Neural cell (in vitro differentiated cells): ENCODE results near the gene RPLP2.

Source experiments
- CTCF ChIP-seq: fragments of 450-650 bp; IDR thresholded peaks from 2 replicates; pipeline ENCODE4 v1.5.1; 2014; ENCODE audit warnings: antibody characterized with exemption, mild to moderate bottlenecking, moderate library complexity; ENCODE audit not compliant: poor library complexity, severe bottlenecking
- EP300 ChIP-seq: fragments of 450-650 bp; conservative IDR thresholded peaks from 2 replicates; pipeline ENCODE4 v1.6.1; 2014; ENCODE audit warnings: antibody characterized with exemption, mild to moderate bottlenecking, moderate library complexity; ENCODE audit not compliant: poor library complexity, severe bottlenecking
- MXI1 ChIP-seq: fragments of 450-650 bp; conservative IDR thresholded peaks from 2 replicates; pipeline ENCODE4 v1.6.1; 2014; ENCODE audit warnings: antibody characterized with exemption, mild to moderate bottlenecking; ENCODE audit not compliant: poor library complexity, severe bottlenecking
- POLR2AphosphoS5 ChIP-seq: IDR thresholded peaks from 2 replicates; pipeline ENCODE4 v1.6.1; 2012
- RAD21 ChIP-seq: fragments of 450-650 bp; conservative IDR thresholded peaks from 2 replicates; pipeline ENCODE4 v1.6.1; 2014; ENCODE audit warnings: antibody characterized with exemption, mild to moderate bottlenecking, moderate library complexity
- REST ChIP-seq: IDR thresholded peaks from 2 replicates; pipeline ENCODE4 v1.6.1; 2012; ENCODE audit warnings: borderline replicate concordance
- SMC3 ChIP-seq: fragments of 450-650 bp; conservative IDR thresholded peaks from 2 replicates; pipeline ENCODE4 v1.6.1; 2014; ENCODE audit warnings: antibody characterized with exemption, mild to moderate bottlenecking, moderate library complexity; ENCODE audit not compliant: poor library complexity
- TAF1 ChIP-seq: IDR thresholded peaks from 2 replicates; pipeline ENCODE4 v1.6.1; 2012; ENCODE audit warnings: low read depth

GRCh38 chr11:855330-855674, 45.5 kb downstream of the RPLP2 start:
- no peak for TF ChIP-seq CTCF
- no peak for TF ChIP-seq POLR2AphosphoS5
- no peak for TF ChIP-seq SMC3
- TF ChIP-seq RAD21: no peak
- no peak for TF ChIP-seq MXI1
- no peak for TF ChIP-seq EP300
- no peak for TF ChIP-seq TAF1
- no peak for TF ChIP-seq REST
